Mesenchymal stem cell (in vitro differentiated cells and primary cell): Measurements from ENCODE around the gene EXOC6B. TPM values are rescaled to one million over a fixed set of nuclear protein-coding genes. Genes with fewer than 3 reads are reported as not detected.

Experiments
- DNase-seq: peaks from one replicate; pipeline ENCODE4 v3.0.0-alpha.2; 2013
- H2AFZ ChIP-seq: one replicate; pipeline ENCODE4 v1.6.1; 2013; ENCODE audit warnings: low read depth, mild to moderate bottlenecking, control low read depth, inconsistent platforms, low read length, moderate library complexity
- H2AK5ac ChIP-seq: 2 replicates; pipeline ENCODE4 v1.6.1; 2013; ENCODE audit warnings: low read length, moderate library complexity, mild to moderate bottlenecking, inconsistent platforms; ENCODE audit not compliant: severe bottlenecking
- H2BK120ac ChIP-seq: one replicate; pipeline ENCODE4 v1.6.1; 2013; ENCODE audit warnings: low read depth, mild to moderate bottlenecking, inconsistent platforms, low read length, moderate library complexity
- H2BK12ac ChIP-seq, 2 experiments: one replicate each; pipeline ENCODE4 v1.6.1; 2013; ENCODE audit warnings: inconsistent platforms in 2 of 2, low read length in 2 of 2, mild to moderate bottlenecking in 2 of 2, moderate library complexity in 2 of 2, control low read depth in 1 of 2
- H2BK15ac ChIP-seq: one replicate; pipeline ENCODE4 v1.6.1; 2013; ENCODE audit warnings: mild to moderate bottlenecking, low read depth, inconsistent platforms; ENCODE audit not compliant: poor library complexity, severe bottlenecking
- H2BK5ac ChIP-seq: 2 replicates; pipeline ENCODE4 v1.6.1; 2013; ENCODE audit warnings: low read depth, mild to moderate bottlenecking, low read length, control low read depth, inconsistent platforms; ENCODE audit not compliant: poor library complexity, severe bottlenecking
- H3K14ac ChIP-seq, 2 experiments: one replicate each; pipeline ENCODE4 v1.6.1; 2013; ENCODE audit warnings: inconsistent platforms in 2 of 2, low read length in 2 of 2, control low read depth in 1 of 2, mild to moderate bottlenecking in 1 of 2, moderate library complexity in 1 of 2
- H3K18ac ChIP-seq, 2 experiments: one replicate each; pipeline ENCODE4 v1.6.1; 2013; ENCODE audit warnings: inconsistent platforms in 2 of 2, low read length in 2 of 2, control low read depth in 1 of 2, low read depth in 1 of 2, mild to moderate bottlenecking in 1 of 2
- H3K23ac ChIP-seq, 2 experiments: one replicate each; pipeline ENCODE4 v1.6.1; 2013; ENCODE audit warnings: inconsistent platforms in 2 of 2, low read length in 2 of 2, mild to moderate bottlenecking in 2 of 2, moderate library complexity in 2 of 2, control low read depth in 1 of 2
- H3K27ac ChIP-seq: 2 replicates; pipeline ENCODE4 v1.5.1; 2013; ENCODE audit warnings: mild to moderate bottlenecking, moderate library complexity, low read length, control low read depth, inconsistent platforms; ENCODE audit not compliant: poor library complexity, severe bottlenecking
- H3K27me3 ChIP-seq, 2 experiments: 2 replicates each; pipeline versions ENCODE4 v1.6.1 to v1.7.0; 2013; ENCODE audit warnings: low read length in 2 of 2, mild to moderate bottlenecking in 2 of 2, moderate library complexity in 2 of 2, control low read depth in 1 of 2, inconsistent platforms in 1 of 2; ENCODE audit not compliant: control insufficient read depth in 1 of 2, insufficient read depth in 1 of 2
- H3K36me3 ChIP-seq, 2 experiments: 2 replicates each; pipeline versions ENCODE4 v1.6.1 to v1.7.0; 2013; ENCODE audit warnings: low read length in 2 of 2, control low read depth in 1 of 2, inconsistent platforms in 1 of 2, low read depth in 1 of 2, mild to moderate bottlenecking in 1 of 2; ENCODE audit not compliant: insufficient read depth in 2 of 2, control insufficient read depth in 1 of 2
- H3K4ac ChIP-seq, 2 experiments: one replicate each; pipeline ENCODE4 v1.6.1; 2013; ENCODE audit warnings: inconsistent platforms in 2 of 2, low read length in 2 of 2, mild to moderate bottlenecking in 2 of 2, moderate library complexity in 2 of 2, control low read depth in 1 of 2, low read depth in 1 of 2
- H3K4me1 ChIP-seq: 2 replicates; pipeline ENCODE4 v1.6.1; 2013; ENCODE audit warnings: low read depth, low read length, control low read depth; ENCODE audit not compliant: control insufficient read depth, insufficient read depth
- H3K4me2 ChIP-seq: 2 replicates; pipeline ENCODE4 v1.6.1; 2013; ENCODE audit warnings: low read length, mild to moderate bottlenecking, inconsistent platforms; ENCODE audit not compliant: poor library complexity, severe bottlenecking
- H3K4me3 ChIP-seq, 2 experiments: 2 replicates each; pipeline versions ENCODE4 v1.5.1 to v1.7.0; 2013; ENCODE audit warnings: low read length in 2 of 2, mild to moderate bottlenecking in 2 of 2, control low read depth in 1 of 2, low read depth in 1 of 2; ENCODE audit not compliant: insufficient read depth in 1 of 2
- H3K79me1 ChIP-seq: replicated peaks from 2 replicates; pipeline ENCODE4 v1.6.1; 2013; ENCODE audit warnings: mild to moderate bottlenecking, control low read depth, low read length, inconsistent platforms; ENCODE audit not compliant: poor library complexity, severe bottlenecking
- H3K9ac ChIP-seq: 2 replicates; pipeline ENCODE4 v1.7.0; 2013; ENCODE audit warnings: mild to moderate bottlenecking, low read length, moderate library complexity
- H3K9me3 ChIP-seq: 2 replicates; pipeline ENCODE4 v1.7.0; 2013; ENCODE audit warnings: mild to moderate bottlenecking, low read length; ENCODE audit not compliant: control insufficient read depth
- H4K8ac ChIP-seq: one replicate; pipeline ENCODE4 v1.6.1; 2013; ENCODE audit warnings: inconsistent platforms, mild to moderate bottlenecking, low read length, moderate library complexity
- H4K91ac ChIP-seq: one replicate; pipeline ENCODE4 v1.6.1; 2013; ENCODE audit warnings: mild to moderate bottlenecking, low read length, inconsistent platforms
- WGBS: methylation state at CpG from one replicate; pipeline ENCODE4 v1.1.7; 2013; ENCODE audit warnings: mixed read lengths; 5-methylcytosine and 5-hydroxymethylcytosine counted together
- polyA plus RNA-seq, 2 experiments: library from polyadenylated mRNA; stranded (reverse); fragments of 200-250 nt; gene quantifications; one replicate each; pipeline ENCODE4 v1.2.3, GENCODE V29; 2013

EXOC6B gene
- 23.5 TPM for polyA plus RNA-seq (2013, experiment 1 of 2)
- polyA plus RNA-seq (2013, experiment 2 of 2), result 22.0 TPM

GRCh38 chr2:72825257-72826155, at the start of gene EXOC6B:
Gene EXOC6B, minus strand, starts transcription at chr2:72826033.
- H3K36me3 ChIP-seq, result peaks cover 0 to 7% of the 10 kb centered on the region in 2 experiments
- peak within 1 kb of the TSS; percentile 72 for H3K4me2 ChIP-seq
- H3K9ac ChIP-seq, result peak within 1 kb of the TSS; percentile 94
- peaks cover 2% of the 10 kb centered on the region for H3K4me1 ChIP-seq
- H3K27ac ChIP-seq, result peak within 1 kb of the TSS; percentile 61
- H3K4me3 ChIP-seq, result peak within 1 kb of the TSS; percentile 85 to 93
- peak within 1 kb of the TSS in 1 of 2 experiments; percentile 49 for H2BK12ac ChIP-seq
- DNase-seq, result peak; percentile 91
- H3K23ac ChIP-seq, result peak within 1 kb of the TSS in 1 of 2 experiments; percentile 79
- WGBS, result under 1% methylated on average over 54 of the region's 71 CpGs
- H3K14ac ChIP-seq, result peak within 1 kb of the TSS in 1 of 2 experiments; percentile 93
- H2BK15ac ChIP-seq, result peak within 1 kb of the TSS; percentile 77
- H4K8ac ChIP-seq, result peak within 1 kb of the TSS; percentile 71
- H2BK5ac ChIP-seq, result no peak within 1 kb of the TSS
- no peak within 1 kb of the TSS for H2AK5ac ChIP-seq
- H3K4ac ChIP-seq, result peak within 1 kb of the TSS in 1 of 2 experiments; percentile 73
- peak within 1 kb of the TSS; percentile 97 for H2AFZ ChIP-seq
- no peaks in the 10 kb centered on the region for H3K27me3 ChIP-seq
- no peaks in the 10 kb centered on the region for H3K9me3 ChIP-seq
- H2BK120ac ChIP-seq, result peak within 1 kb of the TSS; percentile 13
- H3K79me1 ChIP-seq, result peaks cover 14% of the 10 kb centered on the region
- H4K91ac ChIP-seq, result no peak within 1 kb of the TSS
- H3K18ac ChIP-seq, result peak within 1 kb of the TSS; percentile 56 to 93

GRCh38 chr2:72871880-72872279, 46.0 kb upstream of the EXOC6B start:
- Histone ChIP-seq H2AK5ac (no peak overlapping the region), H3K27ac (no peak overlapping the region), H2BK5ac (no peak overlapping the region), H3K4me1 (no peaks in the 10 kb centered on the region), H3K18ac (no peak overlapping the region), H3K4me2 (no peak overlapping the region), H3K4ac (no peak overlapping the region), H3K9ac (no peak overlapping the region), H3K14ac (no peak overlapping the region), H3K27me3 (peaks cover 6 to 9% of the 10 kb centered on the region in 2 experiments), H2BK15ac (no peak overlapping the region), H4K91ac (no peak overlapping the region), H4K8ac (no peak overlapping the region), H3K9me3 (peaks cover 20% of the 10 kb centered on the region), H3K79me1 (no peaks in the 10 kb centered on the region), H2AFZ (no peak overlapping the region), H2BK12ac (no peak overlapping the region), H3K23ac (no peak overlapping the region), H3K36me3 (no peaks in the 10 kb centered on the region), H2BK120ac (no peak overlapping the region), H3K4me3 (no peak overlapping the region)
- DNase-seq, result no peak

- Histone ChIP-seq H3K79me1 (no peaks in the 10 kb centered on the region), H2AFZ (no peak overlapping the region), H3K14ac (no peak overlapping the region), H3K4me3 (no peak overlapping the region), H2BK12ac (no peak overlapping the region), H4K8ac (no peak overlapping the region), H3K4me1 (no peaks in the 10 kb centered on the region), H4K91ac (no peak overlapping the region), H3K9me3 (peaks cover 20% of the 10 kb centered on the region), H2BK5ac (no peak overlapping the region), H3K9ac (no peak overlapping the region), H3K4ac (no peak overlapping the region), H3K23ac (no peak overlapping the region), H3K27ac (no peak overlapping the region), H2BK15ac (no peak overlapping the region), H2AK5ac (no peak overlapping the region), H3K4me2 (no peak overlapping the region), H3K18ac (no peak overlapping the region), H3K27me3 (peaks cover 6 to 9% of the 10 kb centered on the region in 2 experiments), H2BK120ac (no peak overlapping the region), H3K36me3 (no peaks in the 10 kb centered on the region)
- 33% methylated on average over 1 of the region's 1 CpG for WGBS
- DNase-seq, result no peak
These were observed 45.2 kb upstream of the EXOC6B start for GRCh38 chr2:72871060-72871459.

GRCh38 chr2:72864500-72864899, 38.7 kb upstream of the EXOC6B start:
- no peak overlapping the region for H3K14ac ChIP-seq
- DNase-seq, result peak; percentile 17
- H3K4me1 ChIP-seq, result peaks cover 12% of the 10 kb centered on the region

More at GRCh38 chr2:72864500-72864899, 38.7 kb upstream of the EXOC6B start:
- no peak overlapping the region for H2BK15ac ChIP-seq
- no peak overlapping the region for H2BK12ac ChIP-seq
- H4K91ac ChIP-seq, result no peak overlapping the region
- no peak overlapping the region for H3K18ac ChIP-seq
- H3K9me3 ChIP-seq, result no peaks in the 10 kb centered on the region
- H2AFZ ChIP-seq, result no peak overlapping the region
- no peak overlapping the region for H3K4me3 ChIP-seq
- no peak overlapping the region for H2BK5ac ChIP-seq
- no peaks in the 10 kb centered on the region for H3K36me3 ChIP-seq
- H3K4ac ChIP-seq, result no peak overlapping the region
- H3K23ac ChIP-seq, result no peak overlapping the region
- H2BK120ac ChIP-seq, result no peak overlapping the region
- 78% methylated on average over 1 of the region's 2 CpGs for WGBS
- H3K27me3 ChIP-seq, result peaks cover 16 to 22% of the 10 kb centered on the region in 2 experiments
- no peak overlapping the region for H4K8ac ChIP-seq
- no peak overlapping the region for H3K4me2 ChIP-seq
- no peaks in the 10 kb centered on the region for H3K79me1 ChIP-seq
- no peak overlapping the region for H3K27ac ChIP-seq
- H3K9ac ChIP-seq, result peak overlapping the region; percentile 40
- H2AK5ac ChIP-seq, result no peak overlapping the region
